ENCODE measurements around the gene RAB5B.

DNA sequence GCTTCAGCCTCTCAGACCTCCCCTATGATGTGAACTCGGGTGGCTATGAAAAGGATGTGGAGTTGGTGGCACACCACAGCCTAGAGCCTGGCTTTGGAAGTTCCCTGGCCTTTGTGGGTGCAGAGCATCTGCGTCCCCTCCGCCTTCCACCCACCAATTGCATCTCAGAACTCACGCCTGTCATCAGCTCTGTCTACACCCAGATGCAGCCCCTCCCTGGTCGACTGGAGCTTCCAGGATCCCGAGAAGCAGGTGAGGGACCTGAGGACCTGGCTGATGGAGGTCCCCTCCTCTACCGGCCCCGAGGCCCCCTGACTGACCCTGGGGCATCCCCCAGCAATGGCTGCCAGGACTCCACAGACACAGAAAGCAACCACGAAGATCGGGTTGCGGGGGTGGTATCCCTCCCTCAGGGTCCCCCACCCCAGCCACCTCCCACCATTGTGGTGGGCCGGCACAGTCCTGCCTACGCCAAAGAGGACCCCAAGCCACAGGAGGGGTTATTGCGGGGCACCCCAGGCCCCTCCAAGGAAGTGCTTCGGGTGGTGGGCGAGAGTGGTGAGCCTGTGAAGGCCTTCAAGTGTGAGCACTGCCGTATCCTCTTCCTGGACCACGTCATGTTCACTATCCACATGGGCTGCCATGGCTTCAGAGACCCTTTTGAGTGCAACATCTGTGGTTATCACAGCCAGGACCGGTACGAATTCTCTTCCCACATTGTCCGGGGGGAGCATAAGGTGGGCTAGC, 60.9 kb downstream of the RAB5B start:
- TF ChIP-seq POLR2A (IDR thresholded peaks at IDR 0.05) (no peak), EP300 (IDR thresholded peaks at IDR 0.05) (no peak)
- TF ChIP-seq, protein P1, sequence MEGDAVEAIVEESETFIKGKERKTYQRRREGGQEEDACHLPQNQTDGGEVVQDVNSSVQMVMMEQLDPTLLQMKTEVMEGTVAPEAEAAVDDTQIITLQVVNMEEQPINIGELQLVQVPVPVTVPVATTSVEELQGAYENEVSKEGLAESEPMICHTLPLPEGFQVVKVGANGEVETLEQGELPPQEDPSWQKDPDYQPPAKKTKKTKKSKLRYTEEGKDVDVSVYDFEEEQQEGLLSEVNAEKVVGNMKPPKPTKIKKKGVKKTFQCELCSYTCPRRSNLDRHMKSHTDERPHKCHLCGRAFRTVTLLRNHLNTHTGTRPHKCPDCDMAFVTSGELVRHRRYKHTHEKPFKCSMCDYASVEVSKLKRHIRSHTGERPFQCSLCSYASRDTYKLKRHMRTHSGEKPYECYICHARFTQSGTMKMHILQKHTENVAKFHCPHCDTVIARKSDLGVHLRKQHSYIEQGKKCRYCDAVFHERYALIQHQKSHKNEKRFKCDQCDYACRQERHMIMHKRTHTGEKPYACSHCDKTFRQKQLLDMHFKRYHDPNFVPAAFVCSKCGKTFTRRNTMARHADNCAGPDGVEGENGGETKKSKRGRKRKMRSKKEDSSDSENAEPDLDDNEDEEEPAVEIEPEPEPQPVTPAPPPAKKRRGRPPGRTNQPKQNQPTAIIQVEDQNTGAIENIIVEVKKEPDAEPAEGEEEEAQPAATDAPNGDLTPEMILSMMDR (IDR thresholded peaks at IDR 0.05), result no peak

Data from sigmoid colon (tissue), 4 donors.